Posterior cingulate gyrus (tissue), 11 donors: Measurements from ENCODE around the gene PPP2R2C.

ENCODE experiments used
- DNase-seq, 10 donors: peaks; one replicate each; pipeline versions ENCODE4 v3.0.0 to v3.0.0-alpha.2; 2020 to 2021; ENCODE audit warnings: mixed read lengths in 3 of 10
- intact Hi-C: fragments of 100-400 bp; cut with DNase I; formaldehyde crosslinking; loops from one replicate; pipeline ENCODE4 v1.15.1; 2023

Gene PPP2R2C

GRCh38 chr4:6340446-6341015 is 131.9 kb downstream of the PPP2R2C start:
- intact Hi-C loops, result no loop called here
- peak in 3 of 10 donors; percentile 44 to 70 (median 60) for DNase-seq

GRCh38 chr4:6339818-6340445 is 132.5 kb downstream of the PPP2R2C start:
- intact Hi-C loops, result no loop called here
- peak in 3 of 10 donors; percentile 35 to 69 (median 66) for DNase-seq

- DNase-seq, result peak in 3 of 10 donors; percentile 40 to 79 (median 57)
- intact Hi-C loops, result no loop called here
Observed at GRCh38 chr4:6338951-6339817, 133.2 kb downstream of the PPP2R2C start.

- DNase-seq, result peak in 3 of 10 donors; percentile 27 to 63 (median 47)
- intact Hi-C loops, result no loop called here
Observed at GRCh38 chr4:6338175-6338950, 134.1 kb downstream of the PPP2R2C start.

- intact Hi-C loops, result no loop called here
- peak in 3 of 10 donors; percentile 23 to 73 (median 73) for DNase-seq
Observed at GRCh38 chr4:6337331-6337935, 135.0 kb downstream of the PPP2R2C start.

- intact Hi-C loops, result no loop called here
- peak in 3 of 10 donors; percentile 27 to 63 (median 46) for DNase-seq
Observed at GRCh38 chr4:6336166-6336565, 136.2 kb downstream of the PPP2R2C start.

- DNase-seq, result peak in 3 of 10 donors; percentile 37 to 70 (median 55)
- intact Hi-C loops, result no loop called here
Observed at GRCh38 chr4:6335040-6335590, 137.3 kb downstream of the PPP2R2C start.

GRCh38 chr4:6334203-6334887 is 138.1 kb downstream of the PPP2R2C start:
- intact Hi-C loops, result loop anchor here (5.0 kb wide), 1 partner anchor 213 kb away; no protein-coding TSS in a partner anchor
- peak in 3 of 10 donors; percentile 41 to 61 (median 53) for DNase-seq

GRCh38 chr4:6333301-6334202 is 138.9 kb downstream of the PPP2R2C start:
- intact Hi-C loops, result loop anchor here (5.0 kb wide), 1 partner anchor 214 kb away; no protein-coding TSS in a partner anchor
- DNase-seq, result peak in 3 of 10 donors; percentile 52 to 64 (median 55)

- DNase-seq, result peak in 1 of 10 donors; percentile 53
- intact Hi-C loops, result loop anchor here (5.0 kb wide), 1 partner anchor 215 kb away; no protein-coding TSS in a partner anchor
Observed at GRCh38 chr4:6332669-6333050, 139.8 kb downstream of the PPP2R2C start.

GRCh38 chr4:6332042-6332668 is 140.3 kb downstream of the PPP2R2C start:
- peak in 7 of 10 donors; percentile 38 to 86 (median 51) for DNase-seq
- intact Hi-C loops, result loop anchor here (5.0 kb wide), 1 partner anchor 215 kb away; no protein-coding TSS in a partner anchor

GRCh38 chr4:6331468-6331867 is 140.9 kb downstream of the PPP2R2C start:
- no peak for DNase-seq
- intact Hi-C loops, result loop anchor here (5.0 kb wide), 1 partner anchor 216 kb away; no protein-coding TSS in a partner anchor

- intact Hi-C loops, result loop anchor here (5.0 kb wide), 1 partner anchor 216 kb away; no protein-coding TSS in a partner anchor
- DNase-seq, result peak in 3 of 10 donors; percentile 75 to 86 (median 76)
Observed at GRCh38 chr4:6331018-6331417, 141.4 kb downstream of the PPP2R2C start.

- DNase-seq, result peak in 3 of 10 donors; percentile 7 to 63 (median 52)
- intact Hi-C loops, result loop anchor here (5.0 kb wide), 1 partner anchor 217 kb away; no protein-coding TSS in a partner anchor
Observed at GRCh38 chr4:6330384-6330767, 142.0 kb downstream of the PPP2R2C start.

GRCh38 chr4:6329478-6330383 is 142.7 kb downstream of the PPP2R2C start:
- intact Hi-C loops, result loop anchor here (5.0 kb wide), 3 partner anchors 62 to 332 kb away; partner anchors contain the start of gene WFS1
- DNase-seq, result peak in 3 of 10 donors; percentile 22 to 59 (median 51)

GRCh38 chr4:6328526-6328925 is 143.9 kb downstream of the PPP2R2C start:
- intact Hi-C loops, result loop anchor here (5.0 kb wide), 2 partner anchors 61 to 331 kb away; partner anchors contain the start of gene WFS1
- DNase-seq, result peak in 3 of 10 donors; percentile 66 to 72 (median 70)
